PC-3 (cell line): ENCODE results near the gene ENTPD2. TPM values are rescaled to one million over a fixed set of nuclear protein-coding genes. Genes with fewer than 3 reads are reported as not detected.

Experiments
- ATAC-seq: fragments of 200-7000 bp; cut with Tn5 transposase; 2 replicates; pipeline ENCODE4 v1.9.1; 2020; ENCODE audit warnings: mild to moderate bottlenecking, moderate library complexity
- BruUV-seq: library from RNA; stranded (reverse); fragments of 400-500 nt; replicated peaks from 2 replicates; lab custom pipeline; 2021; lab: Mats Ljungman, UMichigan
- CTCF ChIA-PET: fragments of 300-600 bp; sonication (Branson Sonifier 250); formaldehyde crosslinking; loops from one replicate; lab custom pipeline; 2022; ENCODE audit warnings: antibody characterized with exemption; lab: Charles Lee
- POLR2A ChIA-PET: fragments of 300-600 bp; sonication (Branson Sonifier 250); formaldehyde crosslinking; loops from one replicate; lab custom pipeline; 2022; ENCODE audit warnings: antibody characterized with exemption; ENCODE audit not compliant: unreplicated experiment; lab: Charles Lee
- DNase-seq: peaks from one replicate; pipeline ENCODE4 v3.0.0-alpha.2; 2015
- H2AFZ ChIP-seq: fragments of 300-600 bp; sonication (generic); 2 replicates; pipeline ENCODE4 v1.6.0; 2016; ENCODE audit warnings: antibody characterized with exemption, low read length
- H3F3A ChIP-seq: fragments of 300-600 bp; sonication (generic); one replicate; pipeline ENCODE4 v1.6.0; 2017; ENCODE audit warnings: antibody characterized with exemption, low read length, control low read depth, mild to moderate bottlenecking; ENCODE audit not compliant: unreplicated experiment
- H3K27ac ChIP-seq: fragments of 300-600 bp; sonication (generic); 2 replicates; pipeline ENCODE4 v1.5.1; 2016; ENCODE audit warnings: mild to moderate bottlenecking, low read length
- H3K27me3 ChIP-seq: fragments of 300-600 bp; sonication (generic); 2 replicates; pipeline ENCODE4 v1.6.1; 2016; ENCODE audit warnings: low read length, mixed read lengths
- H3K36me3 ChIP-seq: fragments of 300-600 bp; sonication (generic); 2 replicates; pipeline ENCODE4 v1.6.1; 2016; ENCODE audit warnings: low read depth, mixed run types, low read length, mixed read lengths
- H3K4me1 ChIP-seq: fragments of 300-600 bp; sonication (generic); 2 replicates; pipeline ENCODE4 v1.5.1; 2016; ENCODE audit warnings: low read length; ENCODE audit not compliant: insufficient read depth
- H3K4me2 ChIP-seq: fragments of 300-600 bp; sonication (generic); 2 replicates; pipeline ENCODE4 v1.6.0; 2016; ENCODE audit warnings: low read length
- H3K4me3 ChIP-seq: fragments of 300-600 bp; sonication (generic); 2 replicates; pipeline ENCODE4 v1.5.1; 2016; ENCODE audit warnings: mild to moderate bottlenecking, low read length, mixed read lengths
- H3K79me2 ChIP-seq: fragments of 300-600 bp; sonication (generic); 2 replicates; pipeline ENCODE4 v1.6.1; 2017; ENCODE audit warnings: low read length, mixed read lengths
- H3K9ac ChIP-seq: fragments of 300-600 bp; sonication (generic); 2 replicates; pipeline ENCODE4 v1.6.0; 2016; ENCODE audit warnings: mild to moderate bottlenecking, low read length
- H3K9me2 ChIP-seq: fragments of 300-600 bp; sonication (generic); replicated peaks from 2 replicates; pipeline ENCODE4 v1.6.1; 2016; ENCODE audit warnings: mixed run types, low read length, mixed read lengths
- H3K9me3 ChIP-seq: fragments of 300-600 bp; sonication (generic); 2 replicates; pipeline ENCODE4 v1.6.1; 2016; ENCODE audit warnings: low read length, mixed read lengths
- H4K20me1 ChIP-seq: fragments of 300-600 bp; sonication (generic); 2 replicates; pipeline ENCODE4 v1.6.1; 2016; ENCODE audit warnings: low read length, mixed read lengths
- CTCF ChIP-seq: fragments of 300-600 bp; sonication (generic); conservative IDR thresholded peaks from 2 replicates; pipeline ENCODE4 v1.5.1; 2017; ENCODE audit warnings: antibody characterized with exemption, low read depth, mild to moderate bottlenecking, low read length
- EZH2 ChIP-seq: fragments of 300-600 bp; sonication (generic); IDR thresholded peaks from one replicate; pipeline ENCODE4 v1.6.1; 2017; ENCODE audit warnings: antibody characterized with exemption, mild to moderate bottlenecking, low read length; ENCODE audit not compliant: unreplicated experiment
- EZH2phosphoT487 ChIP-seq: fragments of 300-600 bp; sonication (generic); IDR thresholded peaks from 2 replicates; pipeline ENCODE4 v1.6.1; 2018; ENCODE audit warnings: mild to moderate bottlenecking, antibody characterized with exemption, low read length, borderline replicate concordance
- intact Hi-C: fragments of 100-400 bp; cut with micrococcal nuclease; formaldehyde crosslinking; loops from 2 replicates; pipeline ENCODE4 v1.9.0; 2023
- total RNA-seq: library from RNA; depleted of rRNA; stranded (reverse); fragments of >200 nt; gene quantifications from 2 replicates; pipeline ENCODE4 v1.2.3, GENCODE V29; 2014

The ENTPD2 gene
- total RNA-seq, 1 experiment from 2014 or later = 1.3 TPM

- Histone ChIP-seq H3K9me2 (no peaks in the 10 kb centered on the region), H3F3A (no peaks in the 10 kb centered on the region), H3K9me3 (no peaks in the 10 kb centered on the region), H3K4me3 (no peak overlapping the region), H3K27me3 (no peaks in the 10 kb centered on the region), H3K79me2 (no peaks in the 10 kb centered on the region), H3K27ac (no peak overlapping the region), H3K36me3 (no peaks in the 10 kb centered on the region), H3K4me1 (no peaks in the 10 kb centered on the region), H3K4me2 (no peak overlapping the region), H2AFZ (no peak overlapping the region), H4K20me1 (no peaks in the 10 kb centered on the region), H3K9ac (no peak overlapping the region)
- no TSS peak for BruUV-seq
- ATAC-seq (no peak), DNase-seq (no peak)
- TF ChIP-seq CTCF (no peak), EZH2phosphoT487 (no peak), EZH2 (no peak)
- intact Hi-C loops = no loop called here
- ChIA-PET POLR2A (no interaction called here), CTCF (no interaction called here)
Observed at GRCh38 chr9:137017071-137017470, 36.8 kb downstream of the ENTPD2 start.

GRCh38 chr9:137016436-137016835 lies 37.4 kb downstream of the ENTPD2 start:
- no peak for ATAC-seq
- Histone ChIP-seq H2AFZ (no peak overlapping the region), H3K27me3 (no peaks in the 10 kb centered on the region), H3K4me3 (no peak overlapping the region), H3F3A (no peaks in the 10 kb centered on the region), H3K9me3 (no peaks in the 10 kb centered on the region), H3K9me2 (no peaks in the 10 kb centered on the region), H3K9ac (no peak overlapping the region), H4K20me1 (no peaks in the 10 kb centered on the region), H3K4me1 (no peaks in the 10 kb centered on the region), H3K27ac (no peak overlapping the region), H3K4me2 (no peak overlapping the region), H3K36me3 (no peaks in the 10 kb centered on the region), H3K79me2 (no peaks in the 10 kb centered on the region)
- BruUV-seq = no TSS peak
- DNase-seq = no peak
- POLR2A ChIA-PET = no interaction called here
- TF ChIP-seq EZH2 (no peak), EZH2phosphoT487 (no peak), CTCF (no peak)
- intact Hi-C loops = no loop called here
- CTCF ChIA-PET = no interaction called here

DNA sequence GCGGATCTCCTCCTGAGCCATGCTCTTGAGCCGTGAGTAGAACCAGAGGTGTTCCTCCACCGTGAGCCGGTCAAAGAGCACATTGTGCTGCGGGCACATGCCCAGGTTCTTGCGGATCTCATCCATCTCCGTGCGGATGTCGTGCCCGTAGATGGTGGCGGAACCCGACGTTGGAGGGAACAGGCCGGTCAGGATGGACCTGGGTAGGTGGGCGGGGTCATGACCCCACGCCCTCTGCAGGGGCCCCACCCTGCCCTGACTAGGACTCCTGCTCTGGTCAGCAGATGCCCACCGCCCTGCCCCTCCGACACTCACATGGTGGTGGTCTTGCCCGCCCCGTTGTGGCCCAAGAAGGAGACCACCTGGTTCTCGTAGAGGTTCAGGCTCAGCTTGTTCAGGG lies 37.9 kb downstream of the ENTPD2 start:
- Histone ChIP-seq H3K4me1 (no peaks in the 10 kb centered on the region), H2AFZ (no peak overlapping the region), H3F3A (no peaks in the 10 kb centered on the region), H3K9me3 (no peaks in the 10 kb centered on the region), H3K9ac (no peak overlapping the region), H3K36me3 (no peaks in the 10 kb centered on the region), H3K79me2 (no peaks in the 10 kb centered on the region), H3K4me2 (no peak overlapping the region), H4K20me1 (no peaks in the 10 kb centered on the region), H3K27ac (no peak overlapping the region), H3K27me3 (no peaks in the 10 kb centered on the region), H3K9me2 (no peaks in the 10 kb centered on the region), H3K4me3 (no peak overlapping the region)
- BruUV-seq = no TSS peak
- POLR2A ChIA-PET = no interaction called here
- CTCF ChIA-PET = no interaction called here
- ATAC-seq (no peak), DNase-seq (no peak)
- no peak for TF ChIP-seq EZH2phosphoT487
- TF ChIP-seq CTCF = no peak
- no peak for TF ChIP-seq EZH2
- intact Hi-C loops = no loop called here
